ENCODE measurements around the gene PCOLCE2.
"Not testable (repeated sequence)": the region's sequence is repeated elsewhere in the genome, so short reads cannot be mapped to it uniquely, and the experiment has no call there.

The PCOLCE2 gene

GRCh38 chr3:142889212-142890014 lies 530 bp upstream of the PCOLCE2 start:
- no peak overlapping the region; the same call in 1 of the 2 replicates for H3K27ac ChIP-seq
- TF ChIP-seq, protein P1, sequence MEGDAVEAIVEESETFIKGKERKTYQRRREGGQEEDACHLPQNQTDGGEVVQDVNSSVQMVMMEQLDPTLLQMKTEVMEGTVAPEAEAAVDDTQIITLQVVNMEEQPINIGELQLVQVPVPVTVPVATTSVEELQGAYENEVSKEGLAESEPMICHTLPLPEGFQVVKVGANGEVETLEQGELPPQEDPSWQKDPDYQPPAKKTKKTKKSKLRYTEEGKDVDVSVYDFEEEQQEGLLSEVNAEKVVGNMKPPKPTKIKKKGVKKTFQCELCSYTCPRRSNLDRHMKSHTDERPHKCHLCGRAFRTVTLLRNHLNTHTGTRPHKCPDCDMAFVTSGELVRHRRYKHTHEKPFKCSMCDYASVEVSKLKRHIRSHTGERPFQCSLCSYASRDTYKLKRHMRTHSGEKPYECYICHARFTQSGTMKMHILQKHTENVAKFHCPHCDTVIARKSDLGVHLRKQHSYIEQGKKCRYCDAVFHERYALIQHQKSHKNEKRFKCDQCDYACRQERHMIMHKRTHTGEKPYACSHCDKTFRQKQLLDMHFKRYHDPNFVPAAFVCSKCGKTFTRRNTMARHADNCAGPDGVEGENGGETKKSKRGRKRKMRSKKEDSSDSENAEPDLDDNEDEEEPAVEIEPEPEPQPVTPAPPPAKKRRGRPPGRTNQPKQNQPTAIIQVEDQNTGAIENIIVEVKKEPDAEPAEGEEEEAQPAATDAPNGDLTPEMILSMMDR (conservative IDR thresholded peaks at IDR 0.05): no peak

- peak overlapping the region; percentile 53; the same call in 1 of the 2 replicates for H3K27ac ChIP-seq
- TF ChIP-seq, protein P1 (conservative IDR thresholded peaks at IDR 0.05): peak; percentile 19; the same call in 1 of the 2 replicates
Measured at GRCh38 chr3:142888099-142888480, 793 bp downstream of the PCOLCE2 start.

DNA sequence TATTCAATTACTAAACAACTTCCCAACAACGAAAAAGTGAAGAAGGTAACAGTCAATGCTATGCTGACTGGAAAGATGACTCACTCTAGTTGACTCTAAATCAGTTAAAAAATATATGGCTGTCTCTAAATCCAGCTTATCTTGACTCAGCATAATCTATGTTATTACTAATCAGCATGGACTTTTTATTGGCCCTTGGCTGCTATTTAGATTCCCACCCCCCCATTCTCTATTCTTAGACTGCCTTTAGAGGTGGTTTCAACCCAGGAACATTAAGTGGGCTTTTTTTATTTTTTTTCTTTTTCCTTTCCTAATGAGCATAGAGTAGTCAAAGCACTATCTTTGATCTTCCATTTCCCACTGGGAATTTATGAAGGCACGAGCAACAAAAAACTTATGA lies 1.9 kb downstream of the PCOLCE2 start:
- no peak overlapping the region for H3K27ac ChIP-seq
- TF ChIP-seq, protein P1 (conservative IDR thresholded peaks at IDR 0.05): no peak

DNA sequence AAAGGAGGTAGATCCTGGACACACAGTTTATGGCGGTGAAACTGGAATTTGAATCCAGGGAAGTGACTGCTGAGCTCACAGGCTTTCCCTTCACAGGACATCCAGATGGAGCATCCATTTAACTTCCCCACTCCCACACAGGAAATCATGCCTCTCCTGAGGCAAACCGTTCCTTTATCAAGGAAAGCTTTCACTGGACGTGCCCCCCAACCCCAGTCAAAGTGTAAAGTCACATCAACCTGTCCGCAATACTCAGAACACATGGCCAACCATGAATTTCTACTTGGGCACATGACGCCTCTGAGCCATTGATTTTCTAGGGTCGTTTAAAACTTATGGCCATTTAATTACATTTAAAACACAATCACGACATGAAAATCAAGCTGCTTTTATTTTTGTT lies 2.9 kb downstream of the PCOLCE2 start:
- TF ChIP-seq, protein P1 (conservative IDR thresholded peaks at IDR 0.05): no peak
- no peak overlapping the region for H3K27ac ChIP-seq

- H3K27ac ChIP-seq: no peak overlapping the region
- TF ChIP-seq, protein P1 (conservative IDR thresholded peaks at IDR 0.05): no peak
Measured at GRCh38 chr3:142884531-142884930, 4.4 kb downstream of the PCOLCE2 start.

DNA sequence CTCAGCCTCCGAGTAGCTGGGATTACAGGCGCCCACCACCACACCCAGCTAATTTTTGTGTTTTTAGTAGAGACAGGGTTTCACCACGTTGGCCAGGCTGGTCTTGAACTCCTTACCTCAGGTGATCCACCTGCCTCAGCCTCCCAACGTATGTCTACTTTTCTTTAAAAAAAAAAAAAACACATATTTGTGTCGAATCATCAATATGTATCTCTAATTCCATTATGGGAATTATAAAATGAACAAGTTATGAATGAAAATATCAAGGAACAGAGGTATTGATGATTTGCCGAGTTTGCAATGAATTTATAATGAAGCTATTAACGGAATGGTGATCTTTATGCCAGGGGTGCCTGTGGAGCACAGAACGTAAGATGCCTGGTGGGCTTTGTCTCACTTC lies 5.3 kb downstream of the PCOLCE2 start:
- not testable (repeated sequence) for H3K27ac ChIP-seq

DNA sequence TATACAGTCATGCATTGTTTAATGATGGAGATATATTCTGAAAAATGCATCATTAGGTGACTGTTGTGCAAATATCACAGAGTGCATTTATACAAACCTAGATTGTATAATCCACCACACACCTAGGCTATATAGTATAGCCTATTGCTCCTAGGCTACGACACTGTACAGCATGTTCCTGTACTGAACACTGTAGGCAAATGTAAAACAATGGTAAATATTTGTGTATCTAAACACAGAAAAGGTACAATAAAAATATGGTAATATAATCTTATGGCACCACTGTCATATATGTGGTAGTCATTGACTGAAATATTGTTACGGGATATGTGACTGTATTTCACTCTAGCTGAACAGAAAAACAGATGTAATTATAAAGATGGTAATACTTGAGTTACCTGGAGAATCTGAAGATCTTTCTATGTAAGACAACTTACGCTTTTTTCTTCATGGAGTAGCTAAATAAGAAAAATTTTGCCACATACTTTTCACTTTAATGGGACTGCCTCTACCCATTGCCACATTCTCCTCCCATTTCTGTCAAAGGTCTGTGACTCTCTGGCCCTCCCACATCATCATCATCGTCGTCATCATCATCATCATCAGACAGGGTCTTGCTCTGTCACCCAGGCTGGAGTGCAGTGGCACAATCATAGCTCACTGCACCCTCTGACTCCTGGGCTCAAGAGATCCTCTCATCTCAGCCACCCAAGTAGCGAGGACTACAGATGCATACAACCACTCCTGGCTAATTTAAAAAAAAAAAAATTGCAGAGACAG lies 7.2 kb downstream of the PCOLCE2 start:
- TF ChIP-seq, protein P1 (conservative IDR thresholded peaks at IDR 0.05): no peak
- H3K27ac ChIP-seq: no peak overlapping the region
